Hepatocyte (in vitro differentiated cells): ENCODE data around the gene STMN1.

Source experiments
- CTCF ChIP-seq: fragments of 200-600 bp; sonication (generic); IDR thresholded peaks from 2 replicates; pipeline ENCODE4 v1.5.1; 2016; ENCODE audit warnings: antibody characterized with exemption, mild to moderate bottlenecking; ENCODE audit not compliant: poor library complexity
- EZH2phosphoT487 ChIP-seq: fragments of 200-600 bp; sonication (generic); IDR thresholded peaks from one replicate; pipeline ENCODE4 v1.6.1; 2018; ENCODE audit warnings: antibody characterized with exemption, mild to moderate bottlenecking, low read depth, moderate library complexity; ENCODE audit not compliant: unreplicated experiment, severe bottlenecking

DNA sequence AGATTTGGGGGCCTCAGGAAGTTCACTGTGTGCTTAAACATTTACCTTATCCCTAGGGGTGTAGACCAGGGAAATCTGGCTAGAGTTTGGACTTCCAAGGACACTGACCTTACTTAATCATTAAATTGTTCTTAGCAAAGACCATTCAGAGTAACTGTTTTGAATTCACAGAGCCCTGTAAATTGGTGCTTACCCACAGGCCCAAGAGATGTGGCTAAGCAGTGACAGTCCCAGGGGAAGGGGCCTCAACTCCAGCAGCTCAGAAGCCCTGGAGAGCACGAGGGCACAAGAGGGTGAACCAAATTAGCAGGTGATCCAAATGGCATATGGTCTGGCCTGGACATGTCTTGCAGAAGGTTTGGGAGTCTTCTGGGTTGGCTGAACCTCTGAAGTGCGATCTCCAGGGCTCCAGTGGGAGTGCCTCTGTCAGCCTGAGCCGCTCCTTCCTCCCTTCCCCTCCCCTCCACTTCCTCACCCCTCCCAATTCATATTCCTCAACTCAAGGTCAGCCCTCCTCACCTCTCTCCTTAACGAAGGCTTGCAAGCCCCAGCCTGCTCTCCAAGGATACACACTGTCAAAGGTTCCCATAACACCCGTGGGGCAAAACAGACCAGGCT lies 35.0 kb downstream of the STMN1 start:
- no peak for TF ChIP-seq CTCF
- no peak for TF ChIP-seq EZH2phosphoT487
